Osteocyte (in vitro differentiated cells): ENCODE results near the gene TMEM128. TPM values are rescaled to one million over a fixed set of nuclear protein-coding genes. Genes with fewer than 3 reads are reported as not detected.

ENCODE experiments used
- DNase-seq: peaks from one replicate; pipeline ENCODE4 v3.0.0; 2021; ENCODE audit warnings: mixed read lengths; ENCODE audit not compliant: unreplicated experiment; ENCODE audit errors: extremely low spot score
- H3K27ac Mint-ChIP-seq: one replicate; pipeline ENCODE4 v1.8.0; 2021; ENCODE audit warnings: mild to moderate bottlenecking, mixed read lengths; ENCODE audit not compliant: unreplicated experiment
- H3K27me3 Mint-ChIP-seq: one replicate; pipeline ENCODE4 v1.8.0; 2021; ENCODE audit warnings: mixed read lengths; ENCODE audit not compliant: unreplicated experiment
- H3K36me3 Mint-ChIP-seq: one replicate; pipeline ENCODE4 v1.8.0; 2021; ENCODE audit warnings: mixed read lengths; ENCODE audit not compliant: unreplicated experiment
- H3K4me1 Mint-ChIP-seq: one replicate; pipeline ENCODE4 v1.8.0; 2021; ENCODE audit warnings: mixed read lengths; ENCODE audit not compliant: unreplicated experiment
- H3K4me3 Mint-ChIP-seq: one replicate; pipeline ENCODE4 v1.8.0; 2021; ENCODE audit warnings: mild to moderate bottlenecking, moderate library complexity, mixed read lengths; ENCODE audit not compliant: unreplicated experiment
- H3K9me3 Mint-ChIP-seq: one replicate; pipeline ENCODE4 v1.8.0; 2021; ENCODE audit warnings: mixed read lengths; ENCODE audit not compliant: unreplicated experiment
- CTCF ChIP-seq: fragments of 200-600 bp; sonication (generic); IDR thresholded peaks from 2 replicates; pipeline ENCODE4 v1.5.0; 2021; ENCODE audit warnings: antibody characterized with exemption, mild to moderate bottlenecking, moderate library complexity
- total RNA-seq: library from RNA; stranded (reverse); gene quantifications from 2 replicates; pipeline ENCODE4 v1.2.1, GENCODE V29; 2021

TMEM128 gene
- total RNA-seq, 1 donor from 2014 or later, result 25.7 TPM

DNA sequence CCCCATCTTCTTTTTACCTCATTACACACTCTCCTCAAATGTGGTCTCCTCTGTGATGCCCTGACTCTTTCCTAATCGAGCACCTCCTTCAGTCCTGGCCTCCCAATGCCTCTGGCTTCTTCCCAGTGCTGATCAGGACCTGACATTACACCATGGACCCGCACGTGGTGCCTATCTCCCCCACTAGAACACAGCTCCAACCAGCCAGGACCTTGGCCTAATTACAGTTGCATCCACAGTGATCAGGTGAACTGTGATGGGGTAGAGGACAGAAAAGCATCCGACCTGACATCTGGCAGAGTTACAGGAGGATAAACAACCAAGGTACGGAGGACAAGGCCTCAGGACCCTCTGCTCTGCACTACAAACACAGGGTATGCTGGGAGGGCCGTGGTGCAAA is 29.5 kb upstream of the TMEM128 start:
- H3K9me3 Mint-ChIP-seq, result no peaks in the 10 kb centered on the region
- no peak for DNase-seq
- peaks cover 39% of the 10 kb centered on the region for H3K36me3 Mint-ChIP-seq
- H3K4me1 Mint-ChIP-seq, result no peaks in the 10 kb centered on the region
- TF ChIP-seq CTCF, result no peak
- H3K27ac Mint-ChIP-seq, result no peak overlapping the region
- no peaks in the 10 kb centered on the region for H3K27me3 Mint-ChIP-seq
- no peak overlapping the region for H3K4me3 Mint-ChIP-seq

GRCh38 chr4:4274226-4274625 is 26.2 kb upstream of the TMEM128 start:
- Mint-ChIP-seq H3K27ac (no peak overlapping the region), H3K4me1 (no peaks in the 10 kb centered on the region), H3K36me3 (peaks cover 36% of the 10 kb centered on the region), H3K4me3 (no peak overlapping the region), H3K27me3 (no peaks in the 10 kb centered on the region), H3K9me3 (no peaks in the 10 kb centered on the region)
- TF ChIP-seq CTCF, result no peak
- no peak for DNase-seq

DNA sequence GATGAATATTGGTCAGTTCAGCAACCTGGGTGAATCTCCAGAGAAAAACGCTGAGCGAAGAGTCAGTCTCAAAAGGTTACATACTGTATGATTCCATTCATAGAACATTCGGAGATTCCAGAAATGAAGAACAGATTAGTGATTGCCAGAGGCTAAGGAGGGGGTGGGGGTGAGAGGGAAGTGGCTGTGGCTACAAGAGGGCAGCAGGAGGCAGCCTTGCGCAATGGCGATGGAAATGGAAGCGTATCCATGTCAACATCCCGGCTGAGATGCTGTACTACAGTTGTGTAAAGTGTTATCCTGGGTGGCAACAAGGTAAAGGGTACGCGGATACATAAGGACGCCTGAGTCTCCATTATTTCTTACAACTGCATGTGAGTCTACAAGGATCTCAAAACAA is 23.9 kb upstream of the TMEM128 start:
- no peak for TF ChIP-seq CTCF
- Mint-ChIP-seq H3K36me3 (peaks cover 32% of the 10 kb centered on the region), H3K4me1 (no peaks in the 10 kb centered on the region), H3K27ac (no peak overlapping the region), H3K27me3 (no peaks in the 10 kb centered on the region), H3K9me3 (no peaks in the 10 kb centered on the region), H3K4me3 (no peak overlapping the region)
- DNase-seq, result no peak

DNA sequence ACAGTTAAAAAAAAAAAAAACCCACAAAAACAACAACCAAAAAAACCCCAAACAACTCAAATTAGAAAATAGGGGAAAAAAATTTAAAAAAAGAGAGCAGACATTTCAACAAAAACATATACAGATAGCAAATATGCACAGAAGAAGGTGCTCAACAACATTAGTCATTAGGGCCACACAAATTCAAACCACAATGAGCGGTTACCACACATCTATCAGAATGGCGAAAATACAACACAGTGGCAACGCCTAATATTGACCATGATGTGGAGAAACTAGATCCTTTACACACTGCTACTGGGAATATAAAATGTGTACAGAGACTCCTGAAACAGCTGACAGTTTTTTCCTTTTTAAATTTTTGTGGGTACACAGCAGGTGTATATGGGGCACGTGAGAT is 22.5 kb upstream of the TMEM128 start:
- Mint-ChIP-seq H3K27ac (no peak overlapping the region), H3K9me3 (no peaks in the 10 kb centered on the region), H3K4me3 (no peak overlapping the region), H3K4me1 (no peaks in the 10 kb centered on the region), H3K27me3 (no peaks in the 10 kb centered on the region), H3K36me3 (peaks cover 32% of the 10 kb centered on the region)
- DNase-seq, result no peak
- TF ChIP-seq CTCF, result no peak

DNA sequence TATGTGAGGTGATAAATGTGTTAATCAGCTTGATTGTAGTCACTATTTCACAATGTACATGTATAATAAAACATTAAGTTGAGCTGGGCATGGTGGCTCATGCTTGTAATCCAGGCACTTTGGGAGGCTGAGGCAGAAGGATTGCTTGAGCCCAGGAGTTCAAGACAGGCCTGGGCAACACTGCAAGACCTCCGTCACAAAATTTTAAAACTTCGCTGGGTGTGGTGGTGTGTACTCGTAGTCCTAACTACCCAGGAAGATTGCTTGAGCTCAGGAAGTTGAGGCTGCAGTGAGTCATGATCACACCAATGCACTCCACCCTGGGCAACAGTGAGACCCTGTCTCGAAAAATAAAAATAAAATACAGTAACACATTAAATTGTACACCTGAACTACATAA is 21.8 kb upstream of the TMEM128 start:
- no peaks in the 10 kb centered on the region for H3K27me3 Mint-ChIP-seq
- H3K9me3 Mint-ChIP-seq, result no peaks in the 10 kb centered on the region
- no peak for TF ChIP-seq CTCF
- H3K4me3 Mint-ChIP-seq, result no peak overlapping the region
- H3K4me1 Mint-ChIP-seq, result no peaks in the 10 kb centered on the region
- peaks cover 32% of the 10 kb centered on the region for H3K36me3 Mint-ChIP-seq
- peak overlapping the region; percentile 10 for H3K27ac Mint-ChIP-seq
- no peak for DNase-seq
